DOHH2 (cell line): Measurements from ENCODE around the gene PRKN.

Experiments used
- H3F3A ChIP-seq: fragments of 200-600 bp; sonication (generic), shearing (Covaris generic); 2 replicates; pipeline ENCODE4 v1.6.0; 2016; ENCODE audit warnings: antibody characterized with exemption, mild to moderate bottlenecking; ENCODE audit not compliant: control insufficient read depth, insufficient read depth
- H3K27ac ChIP-seq: fragments of 200-600 bp; sonication (generic); 2 replicates; pipeline ENCODE4 v1.5.1; 2014; ENCODE audit warnings: low read depth, mild to moderate bottlenecking, low read length, moderate library complexity
- H3K27me3 ChIP-seq: fragments of 200-600 bp; sonication (generic); 2 replicates; pipeline ENCODE4 v1.6.1; 2014; ENCODE audit warnings: mild to moderate bottlenecking, low read length, mixed read lengths; ENCODE audit not compliant: control insufficient read depth
- H3K36me3 ChIP-seq: fragments of 200-600 bp; sonication (generic); 2 replicates; pipeline ENCODE4 v1.6.1; 2014; ENCODE audit warnings: mild to moderate bottlenecking, low read length, moderate library complexity, mixed read lengths; ENCODE audit not compliant: control insufficient read depth
- H3K4me1 ChIP-seq: fragments of 200-600 bp; sonication (generic); 2 replicates; pipeline ENCODE4 v1.6.1; 2014; ENCODE audit warnings: mild to moderate bottlenecking, low read length, mixed read lengths; ENCODE audit not compliant: control insufficient read depth
- H3K4me2 ChIP-seq: fragments of 200-600 bp; sonication (generic); 2 replicates; pipeline ENCODE4 v1.6.0; 2014; ENCODE audit warnings: mild to moderate bottlenecking, low read length, moderate library complexity
- H3K4me3 ChIP-seq: fragments of 200-600 bp; sonication (generic); 2 replicates; pipeline ENCODE4 v1.5.1; 2014; ENCODE audit warnings: mild to moderate bottlenecking, low read length, mixed read lengths
- H3K79me2 ChIP-seq: fragments of 200-600 bp; sonication (generic); 2 replicates; pipeline ENCODE4 v1.6.1; 2014; ENCODE audit warnings: mild to moderate bottlenecking, low read length, mixed read lengths; ENCODE audit not compliant: control insufficient read depth
- H3K9me2 ChIP-seq: fragments of 200-600 bp; sonication (generic); replicated peaks from 2 replicates; pipeline ENCODE4 v1.6.1; 2014; ENCODE audit warnings: mild to moderate bottlenecking, low read length, mixed read lengths; ENCODE audit not compliant: control insufficient read depth
- H3K9me3 ChIP-seq: fragments of 200-600 bp; sonication (generic); 2 replicates; pipeline ENCODE4 v1.6.1; 2014; ENCODE audit warnings: antibody characterized with exemption, low read length, mixed read lengths; ENCODE audit not compliant: control insufficient read depth, insufficient read depth
- H4K20me1 ChIP-seq: fragments of 200-600 bp; sonication (generic); 2 replicates; pipeline ENCODE4 v1.6.0; 2014; ENCODE audit warnings: low read depth, mild to moderate bottlenecking, antibody characterized with exemption, low read length, moderate library complexity; ENCODE audit not compliant: control insufficient read depth, insufficient read depth
- EZH2phosphoT487 ChIP-seq: fragments of 200-600 bp; sonication (generic); IDR thresholded peaks from 2 replicates; pipeline ENCODE4 v1.6.1; 2017; ENCODE audit warnings: borderline replicate concordance, mild to moderate bottlenecking, antibody characterized with exemption, low read length, moderate library complexity, mixed read lengths
- TF ChIP-seq, protein P1 (sequence below): fragments of 200-600 bp; sonication (generic); IDR thresholded peaks from one replicate; pipeline ENCODE4 v1.5.1; 2014; ENCODE audit warnings: antibody characterized with exemption, mild to moderate bottlenecking, low read depth, low read length; ENCODE audit not compliant: poor library complexity, severe bottlenecking

Gene PRKN

DNA sequence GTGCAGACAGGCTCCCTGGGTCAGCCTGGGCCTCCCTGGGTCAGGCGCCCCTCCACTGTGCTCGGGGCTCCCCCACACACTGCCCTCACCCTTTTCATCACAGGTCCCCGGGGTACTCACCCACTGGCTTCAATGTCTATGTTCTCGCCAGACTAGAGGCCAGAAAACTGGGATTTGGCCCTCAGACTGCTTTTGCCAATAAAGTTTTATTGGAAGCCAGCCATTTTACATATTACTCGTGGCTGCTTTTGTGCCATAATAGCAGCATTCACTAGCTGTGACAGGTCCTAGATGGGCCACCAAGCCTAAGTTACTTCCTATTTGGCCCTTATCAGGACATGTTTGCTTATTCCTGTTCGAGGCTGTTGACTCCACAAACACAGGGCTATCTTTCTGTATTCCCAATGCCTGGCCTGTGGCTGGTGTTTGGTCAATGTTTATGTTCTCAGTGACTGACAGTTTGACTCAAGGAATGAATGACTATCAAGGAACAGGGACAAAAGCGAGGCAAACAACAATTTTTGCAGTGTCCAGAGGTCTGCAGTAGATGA, 928.6 kb downstream of the PRKN start:
- Histone ChIP-seq H3K4me1 (no peaks in the 10 kb centered on the region), H3K36me3 (no peaks in the 10 kb centered on the region), H3K27me3 (no peaks in the 10 kb centered on the region), H3K79me2 (no peaks in the 10 kb centered on the region), H3K4me3 (no peak overlapping the region), H3K27ac (no peak overlapping the region), H3K9me3 (no peaks in the 10 kb centered on the region), H3F3A (no peaks in the 10 kb centered on the region), H4K20me1 (no peaks in the 10 kb centered on the region), H3K4me2 (no peak overlapping the region), H3K9me2 (no peaks in the 10 kb centered on the region)
- no peak for TF ChIP-seq EZH2phosphoT487
- TF ChIP-seq, protein P1, sequence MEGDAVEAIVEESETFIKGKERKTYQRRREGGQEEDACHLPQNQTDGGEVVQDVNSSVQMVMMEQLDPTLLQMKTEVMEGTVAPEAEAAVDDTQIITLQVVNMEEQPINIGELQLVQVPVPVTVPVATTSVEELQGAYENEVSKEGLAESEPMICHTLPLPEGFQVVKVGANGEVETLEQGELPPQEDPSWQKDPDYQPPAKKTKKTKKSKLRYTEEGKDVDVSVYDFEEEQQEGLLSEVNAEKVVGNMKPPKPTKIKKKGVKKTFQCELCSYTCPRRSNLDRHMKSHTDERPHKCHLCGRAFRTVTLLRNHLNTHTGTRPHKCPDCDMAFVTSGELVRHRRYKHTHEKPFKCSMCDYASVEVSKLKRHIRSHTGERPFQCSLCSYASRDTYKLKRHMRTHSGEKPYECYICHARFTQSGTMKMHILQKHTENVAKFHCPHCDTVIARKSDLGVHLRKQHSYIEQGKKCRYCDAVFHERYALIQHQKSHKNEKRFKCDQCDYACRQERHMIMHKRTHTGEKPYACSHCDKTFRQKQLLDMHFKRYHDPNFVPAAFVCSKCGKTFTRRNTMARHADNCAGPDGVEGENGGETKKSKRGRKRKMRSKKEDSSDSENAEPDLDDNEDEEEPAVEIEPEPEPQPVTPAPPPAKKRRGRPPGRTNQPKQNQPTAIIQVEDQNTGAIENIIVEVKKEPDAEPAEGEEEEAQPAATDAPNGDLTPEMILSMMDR: no peak

DNA sequence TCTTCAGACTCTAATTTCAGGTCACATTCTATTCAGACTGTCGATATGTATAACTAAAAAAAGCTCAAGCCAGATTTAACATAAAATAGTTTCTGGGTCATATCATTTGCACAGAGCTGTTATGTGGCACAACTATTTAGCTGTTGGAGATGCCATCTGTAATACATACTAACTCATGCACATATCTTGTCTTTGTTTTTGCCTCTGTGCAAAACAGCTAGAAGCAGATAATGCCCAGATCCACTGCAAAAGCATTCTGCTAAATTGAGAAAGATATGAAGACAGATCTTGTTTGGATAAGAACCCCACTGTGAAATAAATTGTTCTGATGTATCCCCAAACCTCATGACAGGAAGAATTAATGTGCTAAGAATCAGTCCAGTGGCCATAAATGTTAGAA, 930.9 kb downstream of the PRKN start:
- no peaks in the 10 kb centered on the region for H3K9me3 ChIP-seq
- no peaks in the 10 kb centered on the region for H3F3A ChIP-seq
- no peak overlapping the region for H3K27ac ChIP-seq
- H3K79me2 ChIP-seq: no peaks in the 10 kb centered on the region
- TF ChIP-seq, protein P1: no peak
- TF ChIP-seq EZH2phosphoT487: no peak
- no peaks in the 10 kb centered on the region for H3K9me2 ChIP-seq
- H3K27me3 ChIP-seq: no peaks in the 10 kb centered on the region
- H4K20me1 ChIP-seq: no peaks in the 10 kb centered on the region
- H3K36me3 ChIP-seq: no peaks in the 10 kb centered on the region
- H3K4me2 ChIP-seq: no peak overlapping the region
- H3K4me3 ChIP-seq: no peak overlapping the region
- H3K4me1 ChIP-seq: no peaks in the 10 kb centered on the region

GRCh38 chr6:161792851-161793493, 934.6 kb downstream of the PRKN start:
- Histone ChIP-seq H3K4me1 (no peaks in the 10 kb centered on the region), H3K36me3 (no peaks in the 10 kb centered on the region), H3K9me2 (no peaks in the 10 kb centered on the region), H3K4me2 (no peak overlapping the region), H3K9me3 (no peaks in the 10 kb centered on the region), H4K20me1 (no peaks in the 10 kb centered on the region), H3K79me2 (no peaks in the 10 kb centered on the region), H3K27me3 (no peaks in the 10 kb centered on the region), H3F3A (no peaks in the 10 kb centered on the region), H3K27ac (no peak overlapping the region), H3K4me3 (no peak overlapping the region)
- TF ChIP-seq EZH2phosphoT487: no peak

DNA sequence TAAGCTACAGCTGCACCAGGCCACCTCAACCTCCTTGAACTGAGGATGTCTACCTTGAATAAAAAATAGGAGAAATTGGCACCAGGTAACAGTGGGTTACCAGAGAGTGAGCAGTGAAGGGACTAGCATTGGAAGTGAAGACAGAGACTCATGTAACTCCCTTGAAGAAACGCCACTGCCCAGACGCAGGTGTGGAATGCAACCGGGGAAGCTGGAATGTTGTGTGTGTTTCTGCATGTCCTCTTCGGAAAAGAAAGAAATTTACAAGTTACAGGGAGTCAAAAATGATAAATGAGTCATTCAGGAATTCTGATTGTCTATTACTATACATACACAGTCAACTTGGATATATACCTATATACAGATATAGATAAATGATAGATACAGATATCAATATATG, 939.0 kb downstream of the PRKN start:
- TF ChIP-seq EZH2phosphoT487: no peak
- TF ChIP-seq, protein P1: no peak
- Histone ChIP-seq H3K36me3 (no peaks in the 10 kb centered on the region), H3K27me3 (no peaks in the 10 kb centered on the region), H3K9me3 (no peaks in the 10 kb centered on the region), H3F3A (no peaks in the 10 kb centered on the region), H3K27ac (no peak overlapping the region), H3K4me3 (no peak overlapping the region), H4K20me1 (no peaks in the 10 kb centered on the region), H3K9me2 (no peaks in the 10 kb centered on the region), H3K4me2 (no peak overlapping the region), H3K4me1 (no peaks in the 10 kb centered on the region), H3K79me2 (no peaks in the 10 kb centered on the region)
